ENCODE measurements around the gene PNLDC1.

DNA sequence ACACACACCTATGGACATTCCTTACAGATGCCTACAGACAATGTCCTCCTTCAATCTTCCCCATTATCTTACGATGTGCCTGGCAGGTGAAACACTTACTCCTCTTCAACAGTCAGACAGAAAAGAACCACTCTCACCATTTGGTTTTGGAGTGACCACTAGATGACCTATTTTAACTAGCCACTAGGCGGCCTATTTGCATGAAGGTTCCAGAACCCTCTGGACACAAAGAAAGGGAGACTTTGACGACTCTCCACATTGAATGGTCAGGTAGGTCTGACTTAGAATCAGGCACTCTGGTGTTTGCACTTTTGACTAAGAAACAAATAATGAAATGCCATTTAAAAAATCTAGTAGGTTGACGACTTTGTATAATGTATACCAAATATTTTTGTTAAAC is 42.0 kb downstream of the PNLDC1 start:
- TF ChIP-seq, protein P1, sequence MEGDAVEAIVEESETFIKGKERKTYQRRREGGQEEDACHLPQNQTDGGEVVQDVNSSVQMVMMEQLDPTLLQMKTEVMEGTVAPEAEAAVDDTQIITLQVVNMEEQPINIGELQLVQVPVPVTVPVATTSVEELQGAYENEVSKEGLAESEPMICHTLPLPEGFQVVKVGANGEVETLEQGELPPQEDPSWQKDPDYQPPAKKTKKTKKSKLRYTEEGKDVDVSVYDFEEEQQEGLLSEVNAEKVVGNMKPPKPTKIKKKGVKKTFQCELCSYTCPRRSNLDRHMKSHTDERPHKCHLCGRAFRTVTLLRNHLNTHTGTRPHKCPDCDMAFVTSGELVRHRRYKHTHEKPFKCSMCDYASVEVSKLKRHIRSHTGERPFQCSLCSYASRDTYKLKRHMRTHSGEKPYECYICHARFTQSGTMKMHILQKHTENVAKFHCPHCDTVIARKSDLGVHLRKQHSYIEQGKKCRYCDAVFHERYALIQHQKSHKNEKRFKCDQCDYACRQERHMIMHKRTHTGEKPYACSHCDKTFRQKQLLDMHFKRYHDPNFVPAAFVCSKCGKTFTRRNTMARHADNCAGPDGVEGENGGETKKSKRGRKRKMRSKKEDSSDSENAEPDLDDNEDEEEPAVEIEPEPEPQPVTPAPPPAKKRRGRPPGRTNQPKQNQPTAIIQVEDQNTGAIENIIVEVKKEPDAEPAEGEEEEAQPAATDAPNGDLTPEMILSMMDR (conservative IDR thresholded peaks at IDR 0.05) = peak; percentile 47
- no peak for TF ChIP-seq EZH2 (IDR thresholded peaks at IDR 0.05; ENCODE audit: low read depth)

Data from PC-9 (cell line).